H1 (cell line): ENCODE data around the gene UMOD. TPM values are rescaled to one million over a fixed set of nuclear protein-coding genes. Genes with fewer than 3 reads are reported as not detected.

Source experiments
- CTCF ChIA-PET: fragments of 300-600 bp; sonication (Branson Sonifier 250); formaldehyde crosslinking; loops from one replicate; lab custom pipeline; 2021; ENCODE audit not compliant: partially characterized antibody; lab: Charles Lee
- POLR2A ChIA-PET: fragments of 300-600 bp; sonication (Branson Sonifier 250); formaldehyde crosslinking; loops from one replicate; lab custom pipeline; 2021; ENCODE audit warnings: inconsistent platforms; ENCODE audit not compliant: partially characterized antibody; lab: Charles Lee
- DNase-seq, 2 experiments: peaks; one replicate each; pipeline versions ENCODE4 v3.0.0 to v3.0.0-alpha.2; 2010 to 2022; ENCODE audit warnings: low spot score in 2 of 2, low read depth in 1 of 2, mixed read lengths in 1 of 2
- FAIRE-seq: peaks from 2 replicates; lab custom pipeline; 2011; peaks lifted over from hg19 to GRCh38; lab: Jason Lieb, UNC
- H2AFZ ChIP-seq: 2 replicates; pipeline ENCODE4 v1.8.1; 2012; ENCODE audit warnings: low read length, inconsistent platforms
- H2AK5ac ChIP-seq: 2 replicates; pipeline ENCODE4 v1.6.1; 2013; ENCODE audit warnings: low read depth, low read length
- H2BK120ac ChIP-seq: replicated peaks from 2 replicates; pipeline ENCODE3; 2013; ENCODE audit warnings: low read depth, low read length, inconsistent platforms
- H2BK12ac ChIP-seq: 2 replicates; pipeline ENCODE4 v1.6.1; 2013; ENCODE audit warnings: low read depth, low read length
- H2BK15ac ChIP-seq: 2 replicates; pipeline ENCODE4 v1.6.1; 2013; ENCODE audit warnings: low read length
- H2BK20ac ChIP-seq: 2 replicates; pipeline ENCODE4 v1.6.1; 2013; ENCODE audit warnings: low read length
- H2BK5ac ChIP-seq: 2 replicates; pipeline ENCODE4 v1.6.1; 2013; ENCODE audit warnings: low read depth, low read length
- H3K14ac ChIP-seq: 2 replicates; pipeline ENCODE4 v1.6.1; 2013; ENCODE audit warnings: inconsistent platforms; ENCODE audit not compliant: insufficient read length
- H3K18ac ChIP-seq: 2 replicates; pipeline ENCODE4 v1.6.1; 2013; ENCODE audit warnings: low read length; ENCODE audit errors: extremely low read depth
- H3K23ac ChIP-seq: 2 replicates; pipeline ENCODE4 v1.6.1; 2013; ENCODE audit warnings: inconsistent platforms; ENCODE audit not compliant: insufficient read length
- H3K23me2 ChIP-seq: 2 replicates; pipeline ENCODE4 v1.6.1; 2013; ENCODE audit warnings: low read depth, low read length
- H3K27ac ChIP-seq: 2 replicates; pipeline ENCODE4 v1.6.1; 2011; ENCODE audit warnings: low read depth, low read length, inconsistent platforms
- H3K27me3 ChIP-seq, 4 experiments: replicated peaks in 1 of 4; 1 replicate in 1 of 4; 2 replicates in 3 of 4; pipeline versions ENCODE4 v1.6.1 to v1.8.1; 2011 to 2013; ENCODE audit warnings: low read length in 3 of 4, mild to moderate bottlenecking in 3 of 4, inconsistent platforms in 2 of 4, mixed read lengths in 2 of 4, moderate library complexity in 1 of 4; ENCODE audit not compliant: control insufficient read depth in 3 of 4, insufficient read depth in 3 of 4; ENCODE audit errors: extremely low read depth in 1 of 4
- H3K36me3 ChIP-seq, 4 experiments: 2 replicates each; pipeline versions ENCODE4 v1.6.1 to v1.8.1; 2011 to 2013; ENCODE audit warnings: mild to moderate bottlenecking in 4 of 4, low read length in 3 of 4, moderate library complexity in 2 of 4, control low read depth in 1 of 4, inconsistent platforms in 1 of 4; ENCODE audit not compliant: insufficient read depth in 4 of 4, control insufficient read depth in 2 of 4
- H3K4ac ChIP-seq: replicated peaks from 2 replicates; pipeline ENCODE3; 2013; ENCODE audit warnings: low read length, low read depth, mixed read lengths, inconsistent platforms; ENCODE audit not compliant: insufficient read length
- H3K4me1 ChIP-seq, 4 experiments: replicated peaks in 1 of 4; 1 replicate in 1 of 4; 2 replicates in 3 of 4; pipeline versions ENCODE4 v1.6.1 to v1.8.1; 2011 to 2013; ENCODE audit warnings: low read length in 3 of 4, inconsistent platforms in 2 of 4, mixed read lengths in 1 of 4; ENCODE audit not compliant: insufficient read depth in 4 of 4, control insufficient read depth in 3 of 4
- H3K4me2 ChIP-seq, 2 experiments: 2 replicates each; pipeline versions ENCODE4 v1.6.1 to v1.8.1; 2011 to 2013; ENCODE audit warnings: low read depth in 2 of 2, low read length in 2 of 2, control low read depth in 1 of 2, inconsistent platforms in 1 of 2, mild to moderate bottlenecking in 1 of 2; ENCODE audit not compliant: insufficient read depth in 1 of 2
- H3K4me3 ChIP-seq, 4 experiments: fragments of 200-600, 300-600 bp in 1 of 4; sonication (generic), shearing (Covaris generic), sonication (Bioruptor Twin) in 1 of 4; 2 replicates each; pipeline versions ENCODE4 v1.5.1 to v1.8.1; 2011 to 2016; ENCODE audit warnings: low read length in 4 of 4, low read depth in 3 of 4, control low read depth in 2 of 4, inconsistent platforms in 2 of 4, mild to moderate bottlenecking in 2 of 4, mixed read lengths in 1 of 4, moderate library complexity in 1 of 4; ENCODE audit not compliant: insufficient read depth in 2 of 4; ENCODE audit errors: extremely low read depth in 1 of 4
- H3K56ac ChIP-seq: replicated peaks from 2 replicates; pipeline ENCODE3; 2013; ENCODE audit warnings: low read depth, mild to moderate bottlenecking, mixed read lengths, low read length, inconsistent platforms; ENCODE audit not compliant: insufficient read length
- H3K79me1 ChIP-seq: 2 replicates; pipeline ENCODE4 v1.6.1; 2013; ENCODE audit warnings: low read depth, low read length, control low read depth
- H3K79me2 ChIP-seq, 2 experiments: 2 replicates each; pipeline versions ENCODE4 v1.6.1 to v1.8.1; 2012 to 2013; ENCODE audit warnings: low read length in 2 of 2, mild to moderate bottlenecking in 2 of 2, inconsistent platforms in 1 of 2; ENCODE audit not compliant: insufficient read depth in 2 of 2, control insufficient read depth in 1 of 2
- H3K9ac ChIP-seq, 4 experiments: replicated peaks in 1 of 4; 1 replicate in 1 of 4; 2 replicates in 3 of 4; pipeline versions ENCODE4 v1.6.1 to v1.8.1; 2011 to 2013; ENCODE audit warnings: low read depth in 3 of 4, low read length in 3 of 4, control low read depth in 2 of 4, mild to moderate bottlenecking in 2 of 4, moderate library complexity in 2 of 4, inconsistent platforms in 1 of 4; ENCODE audit errors: extremely low read depth in 1 of 4
- H3K9me3 ChIP-seq, 2 experiments: 2 replicates each; pipeline versions ENCODE4 v1.6.1 to v1.8.1; 2012 to 2013; ENCODE audit warnings: mild to moderate bottlenecking in 2 of 2, moderate library complexity in 2 of 2, control low read depth in 1 of 2, inconsistent platforms in 1 of 2, low read depth in 1 of 2, low read length in 1 of 2, mixed read lengths in 1 of 2; ENCODE audit not compliant: insufficient read depth in 2 of 2
- H4K20me1 ChIP-seq, 2 experiments: replicated peaks in 1 of 2; 2 replicates each; pipeline versions ENCODE3 to v1.8.1; 2011 to 2013; ENCODE audit warnings: inconsistent platforms in 2 of 2, low read length in 2 of 2, mild to moderate bottlenecking in 1 of 2; ENCODE audit not compliant: insufficient read depth in 2 of 2, control insufficient read depth in 1 of 2
- H4K5ac ChIP-seq: 2 replicates; pipeline ENCODE4 v1.6.1; 2013; ENCODE audit warnings: low read length, low read depth, mixed read lengths, inconsistent platforms; ENCODE audit not compliant: insufficient read length
- H4K8ac ChIP-seq: 2 replicates; pipeline ENCODE4 v1.8.0; 2013; ENCODE audit warnings: mild to moderate bottlenecking, moderate library complexity, low read length, inconsistent platforms; ENCODE audit not compliant: insufficient read depth; ENCODE audit errors: extremely low read depth
- H4K91ac ChIP-seq: replicated peaks from 2 replicates; pipeline ENCODE3; 2013; ENCODE audit warnings: low read length, mixed read lengths, inconsistent platforms; ENCODE audit not compliant: insufficient read length
- CBX8 ChIP-seq: fragments of 300-800, 300-1000 bp; sonication (generic); IDR thresholded peaks from 2 replicates; pipeline ENCODE4 v1.7.1; 2016; ENCODE audit warnings: low read depth, low read length, borderline replicate concordance
- CTCF ChIP-seq, 3 experiments: IDR thresholded peaks; 1 replicate in 2 of 3; 2 replicates in 1 of 3; pipeline versions ENCODE4 v1.5.1 to v1.6.1; 2011; ENCODE audit warnings: low read length in 3 of 3, mild to moderate bottlenecking in 3 of 3, inconsistent platforms in 2 of 3, low read depth in 1 of 3, moderate library complexity in 1 of 3; ENCODE audit not compliant: insufficient read depth in 1 of 3; ENCODE audit errors: control extremely low read depth in 1 of 3
- GTF2F1 ChIP-seq: IDR thresholded peaks from 2 replicates; pipeline ENCODE4 v1.6.1; 2012; ENCODE audit warnings: low read depth, low read length, improper control_type of control experiment, borderline replicate concordance
- HDAC6 ChIP-seq: IDR thresholded peaks from one replicate; pipeline ENCODE4 v1.7.1; 2012; ENCODE audit warnings: low read depth, mild to moderate bottlenecking, inconsistent platforms, low read length, moderate library complexity
- JUN ChIP-seq: IDR thresholded peaks from 2 replicates; pipeline ENCODE4 v1.6.1; 2011; ENCODE audit warnings: low read depth, mild to moderate bottlenecking, improper control_type of control experiment, low read length
- KDM4A ChIP-seq: IDR thresholded peaks from one replicate; pipeline ENCODE4 v1.7.1; 2012; ENCODE audit warnings: low read depth, mild to moderate bottlenecking, moderate library complexity, low read length, inconsistent platforms; ENCODE audit not compliant: severe bottlenecking
- MAX ChIP-seq: IDR thresholded peaks from 2 replicates; pipeline ENCODE4 v1.6.1; 2012; ENCODE audit warnings: inconsistent platforms
- RBBP5 ChIP-seq: IDR thresholded peaks from 2 replicates; pipeline ENCODE4 v1.7.1; 2012; ENCODE audit warnings: low read depth, mild to moderate bottlenecking, inconsistent platforms, low read length, moderate library complexity, borderline replicate concordance
- RXRA ChIP-seq: IDR thresholded peaks from 2 replicates; pipeline ENCODE4 v1.6.1; 2011; ENCODE audit warnings: low read depth, mild to moderate bottlenecking, low read length, moderate library complexity; ENCODE audit not compliant: insufficient read depth
- SP4 ChIP-seq: IDR thresholded peaks from 2 replicates; pipeline ENCODE4 v1.6.1; 2012; ENCODE audit warnings: low read length, inconsistent platforms
- SRF ChIP-seq: IDR thresholded peaks from 2 replicates; pipeline ENCODE4 v1.6.1; 2011; ENCODE audit warnings: mild to moderate bottlenecking, low read depth, low read length, moderate library complexity
- TBP ChIP-seq: IDR thresholded peaks from 2 replicates; pipeline ENCODE4 v1.6.1; 2011; ENCODE audit warnings: low read depth, low read length, improper control_type of control experiment
- WGBS, 2 experiments: shearing (Covaris generic) in 1 of 2; methylation state at CpG; one replicate each; pipeline versions ENCODE4 v1.1.6 to v1.1.7; 2013 to 2015; ENCODE audit warnings: low lambda C conversion rate in 2 of 2, mixed read lengths in 2 of 2, inconsistent platforms in 1 of 2, low coverage in 1 of 2, missing lambda C conversion rate in 1 of 2; ENCODE audit not compliant: insufficient replicate concordance in 2 of 2, insufficient coverage in 1 of 2, insufficient read length in 1 of 2; ENCODE audit errors: extremely low coverage in 1 of 2, missing lambda C conversion rate in 1 of 2; 5-methylcytosine and 5-hydroxymethylcytosine counted together
- polyA plus RNA-seq, 7 experiments: library from polyadenylated mRNA; depleted of rRNA in 3 of 7; stranded (reverse) in 5 of 7; unstranded in 2 of 7; fragments of >200 nt in 5 of 7; fragments of 200-250 nt in 2 of 7; gene quantifications; 1 replicate in 5 of 7; 2 replicates in 1 of 7; 4 replicates in 1 of 7; pipeline versions ENCODE4 v1.2.1 to v1.2.3, GENCODE V29; 2011 to 2013; ENCODE audit warnings: missing spikeins in 2 of 7, mixed read lengths in 2 of 7
- total RNA-seq: library from RNA; stranded (reverse); fragmentation: NEBNext Ultra II Directional; extraction: Animal tissue kit (Norgen Biotek cat#: 25700); gene quantifications from 2 replicates; pipeline ENCODE4 v1.2.1, GENCODE V29; 2021

The UMOD gene
- total and polyA plus RNA-seq, 2 of the 8 experiments (the other 6 are each of a cell fraction or from before 2014, with no cell fraction given), result not detected

- Histone ChIP-seq H3K4me2 (no peak overlapping the region), H3K36me3 (no peaks in the 10 kb centered on the region), H3K4me1 (no peaks in the 10 kb centered on the region), H4K8ac (no peak overlapping the region), H3K27me3 (no peaks in the 10 kb centered on the region; a peak in 1 of 7 replicates), H3K23me2 (no peaks in the 10 kb centered on the region), H3K4me3 (no peak overlapping the region), H4K5ac (no peak overlapping the region), H2BK20ac (no peak overlapping the region), H3K23ac (no peak overlapping the region), H3K27ac (no peak overlapping the region), H2BK120ac (no peak overlapping the region), H4K91ac (no peak overlapping the region), H4K20me1 (no peaks in the 10 kb centered on the region), H2AFZ (no peak overlapping the region), H3K14ac (no peak overlapping the region), H3K79me1 (no peaks in the 10 kb centered on the region), H3K9ac (no peak overlapping the region), H3K18ac (no peak overlapping the region), H2AK5ac (no peak overlapping the region), H2BK5ac (no peak overlapping the region), H3K4ac (no peak overlapping the region), H2BK12ac (no peak overlapping the region), H3K9me3 (no peaks in the 10 kb centered on the region), H3K56ac (no peak overlapping the region), H3K79me2 (no peaks in the 10 kb centered on the region), H2BK15ac (no peak overlapping the region)
- FAIRE-seq (no peak), DNase-seq (no peak)
- 86% methylated on average over 5 of the region's 5 CpGs; no CpG with 5 or more reads in 1 of the 2 experiments for WGBS, 2 experiments
- POLR2A ChIA-PET, result no interaction called here
- CTCF ChIA-PET, result interaction anchor here (1.1 to 2.5 kb wide), 4 partner anchors 12 to 465 kb away, joined by 3 to 20 read pairs (median 7); no protein-coding TSS in a partner anchor
- TF ChIP-seq RXRA (no peak), TBP (no peak), JUN (no peak), MAX (no peak), SP4 (no peak), SRF (no peak), GTF2F1 (no peak), CTCF (IDR thresholded peaks at IDR 0.05; ENCODE audit: control extremely low read depth in 1 of 3, insufficient read depth in 1 of 3, low read depth in 1 of 3, low read length in 3 of 3) (no peak), HDAC6 (no peak), CBX8 (no peak), KDM4A (no peak), RBBP5 (no peak)
Measured at GRCh38 chr16:20372701-20373100, 20.2 kb upstream of the UMOD start.
